SK-N-SH treated with all-trans-retinoic acid at 6 μM for 48 hours (cell line): ENCODE measurements around the gene MACROH2A2.

Source experiments
- ATAC-seq: fragments of 200-7000 bp; cut with Tn5 transposase; 3 replicates; pipeline ENCODE4 v1.9.1; 2020; ENCODE audit warnings: mild to moderate bottlenecking, moderate library complexity
- ARNTL ChIP-seq: fragments of 450-650 bp; formaldehyde crosslinking; IDR thresholded peaks from 2 replicates; pipeline ENCODE4 v1.5.0; 2020; ENCODE audit warnings: low read depth, mild to moderate bottlenecking, moderate library complexity, borderline replicate concordance
- BACH2 ChIP-seq: fragments of 250-450 bp; sonication (Bioruptor Pico); IDR thresholded peaks from 2 replicates; pipeline ENCODE4 v1.9.0; 2021; ENCODE audit warnings: mild to moderate bottlenecking, borderline replicate concordance
- CREB5 ChIP-seq: fragments of 250-450 bp; sonication (Bioruptor Pico); IDR thresholded peaks from 2 replicates; pipeline ENCODE4 v1.5.1; 2020; ENCODE audit warnings: low read depth, mild to moderate bottlenecking, moderate library complexity
- CSDC2 ChIP-seq: fragments of 250-450 bp; sonication (Bioruptor Pico); IDR thresholded peaks from 2 replicates; pipeline ENCODE4 v1.5.0; 2020; ENCODE audit warnings: mild to moderate bottlenecking, moderate library complexity
- CSRNP3 ChIP-seq: fragments of 250-450 bp; sonication (Bioruptor Pico); IDR thresholded peaks from 2 replicates; pipeline ENCODE4 v1.5.1; 2021; ENCODE audit warnings: mild to moderate bottlenecking, moderate library complexity
- GLIS3 ChIP-seq: fragments of 250-450 bp; sonication (Bioruptor Pico); IDR thresholded peaks from 2 replicates; pipeline ENCODE4 v1.5.0; 2020; ENCODE audit warnings: mild to moderate bottlenecking, moderate library complexity
- OSR1 ChIP-seq: fragments of 250-450 bp; sonication (Bioruptor Pico); IDR thresholded peaks from 2 replicates; pipeline ENCODE4 v1.8.0; 2022; ENCODE audit warnings: moderate library complexity, mild to moderate bottlenecking, inconsistent platforms
- PATZ1 ChIP-seq: fragments of 250-450 bp; sonication (Bioruptor Pico); IDR thresholded peaks from 2 replicates; pipeline ENCODE4 v1.8.0; 2020; ENCODE audit warnings: mild to moderate bottlenecking, moderate library complexity, borderline replicate concordance
- POU6F1 ChIP-seq: fragments of 250-450 bp; sonication (Bioruptor Pico); IDR thresholded peaks from 2 replicates; pipeline ENCODE4 v1.8.0; 2021; ENCODE audit warnings: low read depth, mild to moderate bottlenecking, moderate library complexity, borderline replicate concordance
- PPARA ChIP-seq: fragments of 250-450 bp; sonication (Bioruptor Pico); IDR thresholded peaks from 2 replicates; pipeline ENCODE4 v1.5.0; 2020; ENCODE audit warnings: mild to moderate bottlenecking, borderline replicate concordance
- RARB ChIP-seq: fragments of 250-450 bp; sonication (Bioruptor Pico); IDR thresholded peaks from 2 replicates; pipeline ENCODE4 v1.8.0; 2021; ENCODE audit warnings: mild to moderate bottlenecking, moderate library complexity
- SNAI2 ChIP-seq: fragments of 250-450 bp; sonication (Bioruptor Pico); IDR thresholded peaks from 2 replicates; pipeline ENCODE4 v1.5.0; 2020; ENCODE audit warnings: mild to moderate bottlenecking, moderate library complexity
- TCF4 ChIP-seq: fragments of 250-450 bp; sonication (Bioruptor Pico); IDR thresholded peaks from 2 replicates; pipeline ENCODE4 v1.8.0; 2021; ENCODE audit warnings: mild to moderate bottlenecking, moderate library complexity, borderline replicate concordance
- TOX ChIP-seq: fragments of 250-450 bp; sonication (Bioruptor Pico); IDR thresholded peaks from 2 replicates; pipeline ENCODE4 v1.8.0; 2021; ENCODE audit warnings: mild to moderate bottlenecking, moderate library complexity, borderline replicate concordance
- TSHZ2 ChIP-seq: fragments of 250-450 bp; sonication (Bioruptor Pico); IDR thresholded peaks from 2 replicates; pipeline ENCODE4 v1.5.0; 2020; ENCODE audit warnings: mild to moderate bottlenecking, moderate library complexity
- ZC3H10 ChIP-seq: fragments of 250-450 bp; sonication (Bioruptor Pico); IDR thresholded peaks from 2 replicates; pipeline ENCODE4 v1.5.1; 2021; ENCODE audit warnings: mild to moderate bottlenecking, moderate library complexity
- ZFP3 ChIP-seq: fragments of 250-450 bp; sonication (Bioruptor Pico); IDR thresholded peaks from 2 replicates; pipeline ENCODE4 v1.5.0; 2020; ENCODE audit warnings: mild to moderate bottlenecking, moderate library complexity
- ZNF70 ChIP-seq: fragments of 450-650 bp; formaldehyde crosslinking; IDR thresholded peaks from 2 replicates; pipeline ENCODE4 v1.5.0; 2020; ENCODE audit warnings: mild to moderate bottlenecking, moderate library complexity
- ZNF8 ChIP-seq: fragments of 450-650 bp; formaldehyde crosslinking; IDR thresholded peaks from 2 replicates; pipeline ENCODE4 v1.5.0; 2020; ENCODE audit warnings: mild to moderate bottlenecking, moderate library complexity

Gene MACROH2A2

GRCh38 chr10:70054902-70055301 is 2.3 kb downstream of the MACROH2A2 start (continued):
- TF ChIP-seq ARNTL (CRISPR knock-in tag) (no peak), ZC3H10 (CRISPR knock-in tag) (no peak), PATZ1 (CRISPR knock-in tag) (no peak)

- TF ChIP-seq OSR1 (CRISPR knock-in tag) (no peak), ZC3H10 (CRISPR knock-in tag) (no peak), POU6F1 (CRISPR knock-in tag) (no peak), TSHZ2 (no peak), GLIS3 (no peak), CREB5 (CRISPR knock-in tag) (no peak), CSDC2 (CRISPR knock-in tag) (no peak), RARB (CRISPR knock-in tag) (no peak), BACH2 (CRISPR knock-in tag) (no peak), PATZ1 (CRISPR knock-in tag) (no peak), ZNF8 (CRISPR knock-in tag) (no peak), TOX (no peak), ARNTL (CRISPR knock-in tag) (no peak), CSRNP3 (CRISPR knock-in tag) (no peak)
- ATAC-seq: no peak
Measured at GRCh38 chr10:70055550-70055949, 2.9 kb downstream of the MACROH2A2 start.

GRCh38 chr10:70057306-70057705 is 4.7 kb downstream of the MACROH2A2 start:
- ATAC-seq: no peak
- TF ChIP-seq SNAI2 (no peak), PPARA (CRISPR knock-in tag) (no peak), TCF4 (no peak), ZNF70 (no peak), TOX (no peak), ZFP3 (CRISPR knock-in tag) (no peak), OSR1 (CRISPR knock-in tag) (no peak), TSHZ2 (no peak), ZC3H10 (CRISPR knock-in tag) (no peak), RARB (CRISPR knock-in tag) (no peak), ZNF8 (CRISPR knock-in tag) (no peak), PATZ1 (CRISPR knock-in tag) (no peak), CSDC2 (CRISPR knock-in tag) (no peak), GLIS3 (no peak)
